Measurements from ENCODE around the gene ABHD6. TPM values are rescaled to one million over a fixed set of nuclear protein-coding genes. Genes with fewer than 3 reads are reported as not detected.

The ABHD6 gene
- total RNA-seq, 1 experiment from 2014 or later = 6.5 TPM

- CTCF ChIA-PET = no interaction called here
- Histone ChIP-seq H3K27me3 (ENCODE audit: insufficient read depth, low read depth) (no peaks in the 10 kb centered on the region), H3K27ac (no peak overlapping the region), H4K20me1 (ENCODE audit: insufficient read depth) (no peaks in the 10 kb centered on the region), H2AFZ (no peak overlapping the region), H3K4me1 (replicated peaks; ENCODE audit: insufficient read depth) (peaks cover 13% of the 10 kb centered on the region), H3F3A (ENCODE audit: insufficient read depth, low read depth) (peaks cover 13% of the 10 kb centered on the region), H3K9me2 (ENCODE audit: insufficient read depth) (no peaks in the 10 kb centered on the region), H3K4me3 (no peak overlapping the region), H3K79me2 (ENCODE audit: low read depth) (no peaks in the 10 kb centered on the region), H3K4me2 (no peak overlapping the region), H3K9me3 (ENCODE audit: insufficient read depth, low read depth) (no peaks in the 10 kb centered on the region), H3K36me3 (ENCODE audit: low read depth) (no peaks in the 10 kb centered on the region)
- TF ChIP-seq EZH2 (IDR thresholded peaks at IDR 0.05; ENCODE audit: low read depth) (no peak), CTCF (conservative IDR thresholded peaks at IDR 0.05) (no peak)
- intact Hi-C loops (cut with micrococcal nuclease; ENCODE audit: unreplicated experiment) = no loop called here
- POLR2A ChIA-PET (ENCODE audit: unreplicated experiment) = no interaction called here
- BruUV-seq (replicated peaks) = no TSS peak
- DNase-seq = no peak
Measured at GRCh38 chr3:58256061-58256460, 18.5 kb downstream of the ABHD6 start.

GRCh38 chr3:58256511-58256910, 18.9 kb downstream of the ABHD6 start:
- TF ChIP-seq CTCF (conservative IDR thresholded peaks at IDR 0.05) (no peak), EZH2 (IDR thresholded peaks at IDR 0.05; ENCODE audit: low read depth) (no peak)
- Histone ChIP-seq H3K79me2 (ENCODE audit: low read depth) (no peaks in the 10 kb centered on the region), H4K20me1 (ENCODE audit: insufficient read depth) (no peaks in the 10 kb centered on the region), H3K27me3 (ENCODE audit: insufficient read depth, low read depth) (no peaks in the 10 kb centered on the region), H2AFZ (no peak overlapping the region), H3K9me2 (ENCODE audit: insufficient read depth) (no peaks in the 10 kb centered on the region), H3F3A (ENCODE audit: insufficient read depth, low read depth) (peaks cover 18% of the 10 kb centered on the region), H3K9me3 (ENCODE audit: insufficient read depth, low read depth) (no peaks in the 10 kb centered on the region), H3K36me3 (ENCODE audit: low read depth) (no peaks in the 10 kb centered on the region), H3K4me2 (no peak overlapping the region), H3K4me3 (no peak overlapping the region), H3K27ac (no peak overlapping the region), H3K4me1 (replicated peaks; ENCODE audit: insufficient read depth) (peaks cover 13% of the 10 kb centered on the region)
- DNase-seq = no peak
- ChIA-PET CTCF (no interaction called here), POLR2A (ENCODE audit: unreplicated experiment) (no interaction called here)
- no TSS peak for BruUV-seq (replicated peaks)
- intact Hi-C loops (cut with micrococcal nuclease; ENCODE audit: unreplicated experiment) = no loop called here

GRCh38 chr3:58258392-58259055, 20.9 kb downstream of the ABHD6 start:
- CTCF ChIA-PET = no interaction called here
- 0 out of 2 replicates have a peak, but pooled peaks cover 4% of the 10 kb centered on the region for H4K20me1 ChIP-seq (ENCODE audit: insufficient read depth)
- no peak for DNase-seq
- H3K27ac ChIP-seq = no peak overlapping the region
- no TSS peak for BruUV-seq (replicated peaks)
- H3K79me2 ChIP-seq (ENCODE audit: low read depth) = 0 out of 2 replicates have a peak, but pooled peaks cover 4% of the 10 kb centered on the region
- H3K27me3 ChIP-seq (ENCODE audit: insufficient read depth, low read depth) = no peaks in the 10 kb centered on the region
- H2AFZ ChIP-seq = no peak overlapping the region
- peaks cover 13% of the 10 kb centered on the region for H3K4me1 ChIP-seq (replicated peaks; ENCODE audit: insufficient read depth)
- no peaks in the 10 kb centered on the region for H3K9me2 ChIP-seq (ENCODE audit: insufficient read depth)
- no peak for TF ChIP-seq EZH2 (IDR thresholded peaks at IDR 0.05; ENCODE audit: low read depth)
- no peak for TF ChIP-seq CTCF (conservative IDR thresholded peaks at IDR 0.05)
- H3K4me2 ChIP-seq = no peak overlapping the region
- H3K9me3 ChIP-seq (ENCODE audit: insufficient read depth, low read depth) = no peaks in the 10 kb centered on the region
- H3K4me3 ChIP-seq = no peak overlapping the region
- POLR2A ChIA-PET (ENCODE audit: unreplicated experiment) = no interaction called here
- H3K36me3 ChIP-seq (ENCODE audit: low read depth) = no peaks in the 10 kb centered on the region
- intact Hi-C loops (cut with micrococcal nuclease; ENCODE audit: unreplicated experiment) = no loop called here
- H3F3A ChIP-seq (ENCODE audit: insufficient read depth, low read depth) = peaks cover 18% of the 10 kb centered on the region
